Measurements from ENCODE around the gene ZNF543. TPM values are rescaled to one million over a fixed set of nuclear protein-coding genes. Genes with fewer than 3 reads are reported as not detected.
"Not testable (repeated sequence)": the region's sequence is repeated elsewhere in the genome, so short reads cannot be mapped to it uniquely, and the experiment has no call there.

ZNF543 gene
- total and polyA plus RNA-seq, 2 of the 8 experiments (the other 6 are each of a cell fraction or from before 2014, with no cell fraction given), result 1.8 to 9.0 TPM

GRCh38 chr19:57278481-57278880 is 41.8 kb upstream of the ZNF543 start:
- H3K9me3 ChIP-seq (ENCODE audit: insufficient read depth in 2 of 2, low read depth in 1 of 2, low read length in 1 of 2); H4K8ac ChIP-seq (ENCODE audit: extremely low read depth, insufficient read depth, low read length); H3K18ac ChIP-seq (ENCODE audit: extremely low read depth, low read length); DNase-seq (ENCODE audit: low read depth in 1 of 2, low spot score in 2 of 2); H4K20me1 ChIP-seq (replicated peaks in 1 of 2; ENCODE audit: control insufficient read depth in 1 of 2, insufficient read depth in 2 of 2, low read length in 2 of 2); H2AFZ ChIP-seq (ENCODE audit: low read length); H3K36me3 ChIP-seq (ENCODE audit: control insufficient read depth in 2 of 4, insufficient read depth in 4 of 4, low read length in 3 of 4); H2AK5ac ChIP-seq (ENCODE audit: low read depth, low read length); H3K4me2 ChIP-seq (ENCODE audit: insufficient read depth in 1 of 2, low read depth in 2 of 2, low read length in 2 of 2); H3K56ac ChIP-seq (replicated peaks; ENCODE audit: insufficient read length, low read depth, low read length); H2BK15ac ChIP-seq (ENCODE audit: low read length); H3K27me3 ChIP-seq (replicated peaks in 1 of 4; ENCODE audit: control insufficient read depth in 3 of 4, extremely low read depth in 1 of 4, insufficient read depth in 3 of 4, low read length in 3 of 4); H4K91ac ChIP-seq (replicated peaks; ENCODE audit: insufficient read length, low read length); H3K4me3 ChIP-seq (ENCODE audit: extremely low read depth in 1 of 4, insufficient read depth in 2 of 4, low read depth in 3 of 4, low read length in 4 of 4); H3K4me1 ChIP-seq (replicated peaks in 1 of 4; ENCODE audit: control insufficient read depth in 3 of 4, insufficient read depth in 4 of 4, low read length in 3 of 4); H2BK120ac ChIP-seq (replicated peaks; ENCODE audit: low read depth, low read length); H2BK12ac ChIP-seq (ENCODE audit: low read depth, low read length); H3K23ac ChIP-seq (ENCODE audit: insufficient read length); H2BK5ac ChIP-seq (ENCODE audit: low read depth, low read length); FAIRE-seq; H3K27ac ChIP-seq (ENCODE audit: low read depth, low read length); H3K23me2 ChIP-seq (ENCODE audit: low read depth, low read length); H3K79me1 ChIP-seq (ENCODE audit: low read depth, low read length); H2BK20ac ChIP-seq (ENCODE audit: low read length); H4K5ac ChIP-seq (ENCODE audit: insufficient read length, low read depth, low read length); H3K4ac ChIP-seq (replicated peaks; ENCODE audit: insufficient read length, low read depth, low read length); H3K14ac ChIP-seq (ENCODE audit: insufficient read length); H3K9ac ChIP-seq (replicated peaks in 1 of 4; ENCODE audit: extremely low read depth in 1 of 4, low read depth in 3 of 4, low read length in 3 of 4); CTCF ChIA-PET (ENCODE audit: partially characterized antibody): not testable (repeated sequence)
- POLR2A ChIA-PET (ENCODE audit: partially characterized antibody), result interaction anchor here (0.9 to 1.7 kb wide), 2 partner anchors 15 to 38 kb away, joined by 3 to 6 read pairs; partner anchors contain the start of gene ZNF805
- 94% methylated on average over 2 of the region's 2 CpGs; no CpG with 5 or more reads in 1 of the 2 experiments for WGBS, 2 experiments (ENCODE audit: extremely low coverage in 1 of 2, insufficient coverage in 1 of 2, insufficient read length in 1 of 2, insufficient replicate concordance in 2 of 2, low coverage in 1 of 2, low lambda C conversion rate in 2 of 2, missing lambda C conversion rate in 1 of 2)
- peaks cover 21 to 29% of the 10 kb centered on the region in 2 experiments for H3K79me2 ChIP-seq (ENCODE audit: control insufficient read depth in 1 of 2, insufficient read depth in 2 of 2, low read length in 2 of 2)

Data from H1 (cell line).